Vagina (tissue), 2 donors: ENCODE results near the gene LMOD1. TPM values are rescaled to one million over a fixed set of nuclear protein-coding genes. Genes with fewer than 3 reads are reported as not detected.

Experiments
- DNase-seq, 2 donors: peaks; one replicate each; pipeline ENCODE4 v3.0.0-alpha.2; 2017; ENCODE audit errors: extremely low spot score in 2 of 2
- H3K27ac ChIP-seq: fragments of 200-600 bp; sonication (generic); one replicate; pipeline ENCODE4 v1.5.1; 2019
- H3K27me3 ChIP-seq: fragments of 200-600 bp; sonication (generic); one replicate; pipeline ENCODE4 v1.5.1; 2019
- H3K36me3 ChIP-seq, 2 donors: fragments of 200-600 bp; sonication (generic); one replicate each; pipeline ENCODE4 v1.5.1; 2017 to 2019
- H3K4me1 ChIP-seq: fragments of 200-600 bp; sonication (generic); one replicate; pipeline ENCODE4 v1.5.1; 2019
- H3K4me3 ChIP-seq, 2 donors: fragments of 200-600 bp; sonication (generic); 1 replicate in 1 of 2; 2 replicates in 1 of 2; pipeline ENCODE4 v1.5.1; 2016 to 2019
- H3K9me3 ChIP-seq: fragments of 200-600 bp; sonication (generic); one replicate; pipeline ENCODE4 v1.5.1; 2019
- POLR2A ChIP-seq, 2 donors: fragments of 450-650 bp; IDR thresholded peaks; one replicate each; pipeline ENCODE4 v1.6.1; 2017; ENCODE audit warnings: antibody characterized with exemption in 2 of 2, mild to moderate bottlenecking in 2 of 2, moderate library complexity in 2 of 2
- POLR2AphosphoS5 ChIP-seq, 2 donors: sonication (generic); formaldehyde crosslinking; IDR thresholded peaks; one replicate each; pipeline ENCODE4 v1.9.0; 2017; ENCODE audit warnings: antibody characterized with exemption in 2 of 2, mild to moderate bottlenecking in 2 of 2, low read depth in 1 of 2; ENCODE audit not compliant: insufficient read depth in 1 of 2
- intact Hi-C: fragments of 100-400 bp; cut with DNase I; formaldehyde crosslinking; loops from one replicate; pipeline ENCODE4 v1.15.1; 2023
- total RNA-seq: library from RNA; depleted of rRNA; stranded (reverse); fragments of >200 nt; gene quantifications from one replicate; pipeline ENCODE4 v1.2.3, GENCODE V29; 2016
- TF ChIP-seq, protein P1 (sequence below), 3 experiments: fragments of 450-650 bp in 2 of 3; fragments of 200-600 bp in 1 of 3; sonication (generic) in 1 of 3; IDR thresholded peaks; one replicate each; pipeline ENCODE4 v1.5.1; 2017 to 2019; ENCODE audit warnings: antibody characterized with exemption in 3 of 3, mild to moderate bottlenecking in 2 of 3, moderate library complexity in 2 of 3

LMOD1 gene
- total RNA-seq, 1 donor from 2014 or later = 107 TPM

GRCh38 chr1:201898992-201899391 is 47.4 kb downstream of the LMOD1 start:
- intact Hi-C loops = loop anchor here (5.0 kb wide), 1 partner anchor 73 kb away; no protein-coding TSS in a partner anchor
- H3K4me1 ChIP-seq = peaks cover 38% of the 10 kb centered on the region
- peak overlapping the region; percentile 62 for H3K27ac ChIP-seq

GRCh38 chr1:201898240-201898894 is 48.0 kb downstream of the LMOD1 start:
- TF ChIP-seq POLR2A (IDR thresholded peaks at IDR 0.05) (no peak), POLR2AphosphoS5 (IDR thresholded peaks at IDR 0.05; ENCODE audit: insufficient read depth in 1 of 2, low read depth in 1 of 2) (no peak)
- TF ChIP-seq, protein P1, sequence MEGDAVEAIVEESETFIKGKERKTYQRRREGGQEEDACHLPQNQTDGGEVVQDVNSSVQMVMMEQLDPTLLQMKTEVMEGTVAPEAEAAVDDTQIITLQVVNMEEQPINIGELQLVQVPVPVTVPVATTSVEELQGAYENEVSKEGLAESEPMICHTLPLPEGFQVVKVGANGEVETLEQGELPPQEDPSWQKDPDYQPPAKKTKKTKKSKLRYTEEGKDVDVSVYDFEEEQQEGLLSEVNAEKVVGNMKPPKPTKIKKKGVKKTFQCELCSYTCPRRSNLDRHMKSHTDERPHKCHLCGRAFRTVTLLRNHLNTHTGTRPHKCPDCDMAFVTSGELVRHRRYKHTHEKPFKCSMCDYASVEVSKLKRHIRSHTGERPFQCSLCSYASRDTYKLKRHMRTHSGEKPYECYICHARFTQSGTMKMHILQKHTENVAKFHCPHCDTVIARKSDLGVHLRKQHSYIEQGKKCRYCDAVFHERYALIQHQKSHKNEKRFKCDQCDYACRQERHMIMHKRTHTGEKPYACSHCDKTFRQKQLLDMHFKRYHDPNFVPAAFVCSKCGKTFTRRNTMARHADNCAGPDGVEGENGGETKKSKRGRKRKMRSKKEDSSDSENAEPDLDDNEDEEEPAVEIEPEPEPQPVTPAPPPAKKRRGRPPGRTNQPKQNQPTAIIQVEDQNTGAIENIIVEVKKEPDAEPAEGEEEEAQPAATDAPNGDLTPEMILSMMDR (IDR thresholded peaks at IDR 0.05) = no peak
- no peak for DNase-seq
- intact Hi-C loops = loop anchor here (5.0 kb wide), 1 partner anchor 74 kb away; no protein-coding TSS in a partner anchor
- Histone ChIP-seq H3K4me1 (peaks cover 32% of the 10 kb centered on the region), H3K36me3 (peaks cover 0 to 15% of the 10 kb centered on the region in 2 donors), H3K4me3 (no peak overlapping the region), H3K27me3 (no peaks in the 10 kb centered on the region), H3K9me3 (no peaks in the 10 kb centered on the region), H3K27ac (peak overlapping the region; percentile 70)

More at GRCh38 chr1:201898992-201899391, 47.4 kb downstream of the LMOD1 start:
- TF ChIP-seq POLR2AphosphoS5 (IDR thresholded peaks at IDR 0.05; ENCODE audit: insufficient read depth in 1 of 2, low read depth in 1 of 2) (peak in 1 of 2 donors; percentile 6), POLR2A (IDR thresholded peaks at IDR 0.05) (no peak)
- TF ChIP-seq, protein P1 (IDR thresholded peaks at IDR 0.05) = no peak
- no peak for DNase-seq
- peaks cover 0 to 15% of the 10 kb centered on the region in 2 donors for H3K36me3 ChIP-seq
- H3K4me3 ChIP-seq = no peak overlapping the region
- no peaks in the 10 kb centered on the region for H3K9me3 ChIP-seq
- no peaks in the 10 kb centered on the region for H3K27me3 ChIP-seq

DNA sequence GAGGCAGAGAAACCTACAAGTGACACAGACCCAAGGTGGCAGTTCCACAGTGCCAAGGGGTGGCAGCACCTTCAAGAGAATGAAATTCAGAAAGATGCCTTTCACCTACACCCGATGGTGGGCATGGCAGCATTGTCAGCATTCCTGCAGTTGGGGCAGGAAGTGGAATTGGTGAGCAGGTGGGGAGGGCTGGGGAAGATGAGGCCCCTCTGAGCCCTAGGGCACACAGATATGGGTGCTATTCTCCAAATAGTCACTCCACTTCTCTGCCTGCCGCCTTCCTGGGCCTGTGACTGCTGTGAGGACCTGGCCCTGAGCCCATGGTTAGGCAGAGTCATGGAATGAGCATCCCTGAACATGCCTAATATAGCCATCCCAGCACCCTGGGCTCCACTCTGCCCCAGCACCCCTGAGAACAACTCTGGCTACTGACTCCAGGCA is 49.4 kb downstream of the LMOD1 start:
- no peaks in the 10 kb centered on the region for H3K27me3 ChIP-seq
- H3K4me1 ChIP-seq = peaks cover 18% of the 10 kb centered on the region
- no peaks in the 10 kb centered on the region for H3K9me3 ChIP-seq
- peaks cover 0 to 15% of the 10 kb centered on the region in 2 donors for H3K36me3 ChIP-seq
- TF ChIP-seq, protein P1 (IDR thresholded peaks at IDR 0.05) = no peak
- peak in 1 of 2 donors; percentile 48 for TF ChIP-seq POLR2AphosphoS5 (IDR thresholded peaks at IDR 0.05; ENCODE audit: insufficient read depth in 1 of 2, low read depth in 1 of 2)
- H3K4me3 ChIP-seq = no peak overlapping the region
- DNase-seq = no peak
- intact Hi-C loops = loop anchor here (5.0 kb wide), 1 partner anchor 75 kb away; no protein-coding TSS in a partner anchor
- H3K27ac ChIP-seq = peak overlapping the region; percentile 70

- Histone ChIP-seq H3K27me3 (no peaks in the 10 kb centered on the region), H3K4me3 (no peak overlapping the region), H3K9me3 (no peaks in the 10 kb centered on the region), H3K27ac (peak overlapping the region; percentile 70), H3K36me3 (peaks cover 0 to 15% of the 10 kb centered on the region in 2 donors), H3K4me1 (peaks cover 18% of the 10 kb centered on the region)
- TF ChIP-seq POLR2AphosphoS5 (IDR thresholded peaks at IDR 0.05; ENCODE audit: insufficient read depth in 1 of 2, low read depth in 1 of 2) (peak; percentile 70 to 74), POLR2A (IDR thresholded peaks at IDR 0.05) (no peak)
- TF ChIP-seq, protein P1 (IDR thresholded peaks at IDR 0.05) = peak; percentile 77 to 98 (median 93)
- intact Hi-C loops = loop anchor here (5.0 kb wide), 1 partner anchor 76 kb away; no protein-coding TSS in a partner anchor
- no peak for DNase-seq
Observed at GRCh38 chr1:201895913-201896807, 50.2 kb downstream of the LMOD1 start.
